GM12892 (cell line): ENCODE results near the gene FBXO41.
"Not testable (repeated sequence)": the region's sequence is repeated elsewhere in the genome, so short reads cannot be mapped to it uniquely, and the experiment has no call there.

Source experiments
- DNase-seq: peaks from one replicate; pipeline ENCODE4 v3.0.0; 2011; ENCODE audit not compliant: insufficient read length
- FAIRE-seq: peaks from 2 replicates; lab custom pipeline; 2011; peaks lifted over from hg19 to GRCh38; lab: Jason Lieb, UNC
- POLR2A ChIP-seq: IDR thresholded peaks from 2 replicates; pipeline ENCODE4 v1.6.1; 2011; ENCODE audit warnings: low read depth, low read length, control low read depth
- POLR2AphosphoS5 ChIP-seq: IDR thresholded peaks from 2 replicates; pipeline ENCODE4 v1.6.1; 2011; ENCODE audit warnings: low read depth, low read length, control low read depth
- TAF1 ChIP-seq: IDR thresholded peaks from 2 replicates; pipeline ENCODE4 v1.6.1; 2011; ENCODE audit warnings: low read depth, mild to moderate bottlenecking, control low read depth, low read length, borderline replicate concordance

FBXO41 gene

GRCh38 chr2:73267008-73267407, 17.3 kb downstream of the FBXO41 start:
- FAIRE-seq (no peak), DNase-seq (no peak)
- TF ChIP-seq TAF1 (no peak), POLR2AphosphoS5 (no peak), POLR2A (no peak)

GRCh38 chr2:73266061-73266901, 18.0 kb downstream of the FBXO41 start:
- no peak for TF ChIP-seq POLR2AphosphoS5
- no peak for TF ChIP-seq TAF1
- no peak for DNase-seq
- FAIRE-seq = no peak

GRCh38 chr2:73265298-73266060, 18.8 kb downstream of the FBXO41 start:
- DNase-seq = no peak
- no peak for FAIRE-seq
- no peak for TF ChIP-seq POLR2AphosphoS5
- TF ChIP-seq TAF1 = no peak
- no peak for TF ChIP-seq POLR2A

GRCh38 chr2:73264783-73265182, 19.5 kb downstream of the FBXO41 start:
- no peak for FAIRE-seq
- TF ChIP-seq POLR2AphosphoS5 (no peak), POLR2A (no peak), TAF1 (no peak)
- no peak for DNase-seq

GRCh38 chr2:73264332-73264606, 20.0 kb downstream of the FBXO41 start:
- TF ChIP-seq TAF1 = no peak
- no peak for TF ChIP-seq POLR2A
- no peak for TF ChIP-seq POLR2AphosphoS5
- DNase-seq (no peak), FAIRE-seq (no peak)

GRCh38 chr2:73263540-73264331, 20.5 kb downstream of the FBXO41 start:
- no peak for FAIRE-seq
- no peak for DNase-seq
- TF ChIP-seq POLR2A (no peak), TAF1 (no peak), POLR2AphosphoS5 (no peak)

GRCh38 chr2:73262691-73263429, 21.4 kb downstream of the FBXO41 start:
- not testable (repeated sequence) for DNase-seq, FAIRE-seq

- FAIRE-seq = no peak
- DNase-seq = no peak
Observed at GRCh38 chr2:73262108-73262651, 22.1 kb downstream of the FBXO41 start.

GRCh38 chr2:73260338-73260984, 23.8 kb downstream of the FBXO41 start:
- no peak for DNase-seq
- FAIRE-seq = no peak
- no peak for TF ChIP-seq POLR2AphosphoS5
- TF ChIP-seq TAF1 = no peak
- no peak for TF ChIP-seq POLR2A

More at GRCh38 chr2:73262108-73262651, 22.1 kb downstream of the FBXO41 start:
- TF ChIP-seq POLR2AphosphoS5 = no peak
- no peak for TF ChIP-seq TAF1
- no peak for TF ChIP-seq POLR2A

- no peak for DNase-seq
- FAIRE-seq = no peak
- TF ChIP-seq POLR2AphosphoS5 (no peak), POLR2A (no peak), TAF1 (no peak)
Observed at GRCh38 chr2:73259704-73260337, 24.5 kb downstream of the FBXO41 start.
